GM23248 (cell line): ENCODE measurements around the gene WDR93. TPM values are rescaled to one million over a fixed set of nuclear protein-coding genes. Genes with fewer than 3 reads are reported as not detected.
"Not testable (repeated sequence)": the region's sequence is repeated elsewhere in the genome, so short reads cannot be mapped to it uniquely, and the experiment has no call there.

Experiments
- DNase-seq: peaks from one replicate; pipeline ENCODE4 v3.0.0-alpha.2; 2015
- H2AFZ ChIP-seq: fragments of 200-600 bp; sonication (generic); 2 replicates; pipeline ENCODE4 v1.6.1; 2016; ENCODE audit warnings: antibody characterized with exemption
- H3F3A ChIP-seq: fragments of 200-600 bp; sonication (generic); 2 replicates; pipeline ENCODE4 v1.6.1; 2016; ENCODE audit warnings: mild to moderate bottlenecking, antibody characterized with exemption, mixed run types; ENCODE audit not compliant: insufficient read depth
- H3K27ac ChIP-seq: fragments of 200-600 bp; sonication (generic); 2 replicates; pipeline ENCODE4 v1.5.1; 2016; ENCODE audit warnings: mild to moderate bottlenecking
- H3K27me3 ChIP-seq: fragments of 200-600 bp; sonication (generic); replicated peaks from 2 replicates; pipeline ENCODE4 v1.6.1; 2016; ENCODE audit warnings: mild to moderate bottlenecking; ENCODE audit not compliant: insufficient read depth
- H3K36me3 ChIP-seq: fragments of 200-600 bp; sonication (generic); 2 replicates; pipeline ENCODE4 v1.6.1; 2016; ENCODE audit warnings: low read depth, mild to moderate bottlenecking
- H3K4me1 ChIP-seq: fragments of 200-600 bp; sonication (generic); 2 replicates; pipeline ENCODE4 v1.6.1; 2016; ENCODE audit warnings: mild to moderate bottlenecking; ENCODE audit not compliant: insufficient read depth
- H3K4me2 ChIP-seq: fragments of 200-600 bp; sonication (generic); one replicate; pipeline ENCODE4 v1.6.1; 2016; ENCODE audit warnings: mild to moderate bottlenecking; ENCODE audit not compliant: unreplicated experiment
- H3K4me3 ChIP-seq: fragments of 200-600 bp; sonication (generic); 2 replicates; pipeline ENCODE4 v1.5.1; 2016; ENCODE audit warnings: mild to moderate bottlenecking
- H3K79me2 ChIP-seq: fragments of 200-600 bp; sonication (generic); 2 replicates; pipeline ENCODE4 v1.6.1; 2016; ENCODE audit warnings: mild to moderate bottlenecking; ENCODE audit not compliant: insufficient read depth
- H3K9ac ChIP-seq: fragments of 200-600 bp; sonication (generic); 2 replicates; pipeline ENCODE4 v1.6.1; 2016; ENCODE audit warnings: mild to moderate bottlenecking
- H3K9me2 ChIP-seq: fragments of 200-600 bp; sonication (generic); 2 replicates; pipeline ENCODE4 v1.6.1; 2016; ENCODE audit warnings: mixed run types, mild to moderate bottlenecking, moderate library complexity; ENCODE audit not compliant: insufficient read depth
- H3K9me3 ChIP-seq: fragments of 200-600 bp; sonication (generic); one replicate; pipeline ENCODE4 v1.6.1; 2017; ENCODE audit warnings: low read depth
- H4K20me1 ChIP-seq: fragments of 200-600 bp; sonication (generic); 2 replicates; pipeline ENCODE4 v1.6.0; 2016; ENCODE audit not compliant: insufficient read depth
- EZH2 ChIP-seq: fragments of 200-600 bp; sonication (generic); IDR thresholded peaks from 2 replicates; pipeline ENCODE4 v1.6.1; 2018; ENCODE audit warnings: antibody characterized with exemption, mild to moderate bottlenecking; ENCODE audit not compliant: insufficient read depth, poor library complexity, severe bottlenecking
- EZH2phosphoT487 ChIP-seq: fragments of 200-600 bp; sonication (generic); IDR thresholded peaks from 2 replicates; pipeline ENCODE4 v1.6.1; 2018; ENCODE audit warnings: antibody characterized with exemption, moderate library complexity, mild to moderate bottlenecking, low read depth; ENCODE audit not compliant: insufficient read depth
- WGBS, 2 experiments: methylation state at CpG; one replicate each; pipeline ENCODE4 v1.1.6; 2015 to 2017; ENCODE audit warnings: low lambda C conversion rate in 2 of 2, low coverage in 1 of 2; ENCODE audit errors: missing lambda C conversion rate in 2 of 2; 5-methylcytosine and 5-hydroxymethylcytosine counted together
- in situ Hi-C: fragments of 300-500 bp; cut with MboI; formaldehyde crosslinking; loops from 2 replicates; pipeline ENCODE4 v1.15.0; 2020
- polyA plus RNA-seq: library from polyadenylated mRNA; unstranded; fragments of >200 nt; fragmentation: Nextera tagmentation; extraction: Ambion mirVana; gene quantifications from 2 replicates; pipeline ENCODE4 v1.2.1, GENCODE V29; 2016
- total RNA-seq: library from RNA; depleted of rRNA; stranded (reverse); fragments of >200 nt; shearing (Covaris generic); gene quantifications from 2 replicates; pipeline ENCODE4 v1.2.3, GENCODE V29; 2014

WDR93 gene
- total and polyA plus RNA-seq, 2 experiments from 2014 or later = 0.10 TPM; not detected in 1

GRCh38 chr15:89777782-89778380 is 87.3 kb downstream of the WDR93 start:
- no peak for TF ChIP-seq EZH2phosphoT487
- TF ChIP-seq EZH2 = no peak
- no peaks in the 10 kb centered on the region for H3K9me2 ChIP-seq
- in situ Hi-C loops = no loop called here
- no peaks in the 10 kb centered on the region for H4K20me1 ChIP-seq
- no peak overlapping the region for H3K9ac ChIP-seq
- no peak overlapping the region for H3K4me3 ChIP-seq
- H3K27ac ChIP-seq = no peak overlapping the region
- H3K9me3 ChIP-seq = no peaks in the 10 kb centered on the region
- DNase-seq = no peak
- no peak overlapping the region for H2AFZ ChIP-seq
- no peaks in the 10 kb centered on the region for H3K27me3 ChIP-seq
- H3K4me1 ChIP-seq = peaks cover 19% of the 10 kb centered on the region
- peaks cover 16% of the 10 kb centered on the region; the same call in 1 of the 2 replicates for H3F3A ChIP-seq
- no peaks in the 10 kb centered on the region for H3K36me3 ChIP-seq
- no peak overlapping the region for H3K4me2 ChIP-seq
- 85 to 92% methylated on average over 10 of the region's 10 CpGs for WGBS, 2 experiments
- no peaks in the 10 kb centered on the region for H3K79me2 ChIP-seq

GRCh38 chr15:89778861-89779260 is 88.2 kb downstream of the WDR93 start:
- no peak overlapping the region for H3K27ac ChIP-seq
- H3K4me2 ChIP-seq = no peak overlapping the region
- TF ChIP-seq EZH2phosphoT487 = no peak
- TF ChIP-seq EZH2 = no peak
- H3K9me2 ChIP-seq = no peaks in the 10 kb centered on the region
- H3K9me3 ChIP-seq = no peaks in the 10 kb centered on the region
- WGBS, 2 experiments = 86 to 88% methylated on average over 4 of the region's 4 CpGs
- H3K4me1 ChIP-seq = peaks cover 24% of the 10 kb centered on the region
- H3K4me3 ChIP-seq = no peak overlapping the region
- H4K20me1 ChIP-seq = no peaks in the 10 kb centered on the region
- H3F3A ChIP-seq = peaks cover 25% of the 10 kb centered on the region
- in situ Hi-C loops = no loop called here
- H3K79me2 ChIP-seq = no peaks in the 10 kb centered on the region
- H3K27me3 ChIP-seq = no peaks in the 10 kb centered on the region
- no peak for DNase-seq
- H3K36me3 ChIP-seq = no peaks in the 10 kb centered on the region
- no peak overlapping the region for H3K9ac ChIP-seq
- no peak overlapping the region for H2AFZ ChIP-seq

DNA sequence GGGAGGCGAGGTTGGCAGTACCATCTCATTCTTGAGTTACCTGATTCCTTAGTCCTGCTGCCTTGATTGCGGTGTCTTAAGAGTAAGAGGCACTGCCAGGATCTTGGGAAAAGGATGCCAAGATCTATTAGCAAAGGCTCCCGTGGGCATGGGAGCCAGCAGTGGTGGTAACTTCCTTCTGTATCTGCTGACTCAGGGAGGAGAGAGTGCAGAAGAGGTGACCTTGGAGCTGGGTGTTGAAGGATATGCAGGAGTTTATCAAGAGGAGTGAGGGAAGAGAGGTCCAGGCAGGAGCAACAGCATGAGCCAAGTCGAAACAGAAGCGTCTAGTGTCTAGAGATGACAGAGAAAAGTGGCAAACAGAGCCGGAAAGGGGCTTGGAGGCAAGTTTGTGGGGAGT is 90.0 kb downstream of the WDR93 start:
- in situ Hi-C loops = no loop called here

GRCh38 chr15:89781055-89781454 is 90.4 kb downstream of the WDR93 start:
- peaks cover 12% of the 10 kb centered on the region for H3K36me3 ChIP-seq
- no peak overlapping the region for H3K4me2 ChIP-seq
- no peak for TF ChIP-seq EZH2phosphoT487
- no peak for TF ChIP-seq EZH2
- in situ Hi-C loops = no loop called here
- H4K20me1 ChIP-seq = no peaks in the 10 kb centered on the region
- H2AFZ ChIP-seq = no peak overlapping the region
- peaks cover 47% of the 10 kb centered on the region for H3F3A ChIP-seq
- 89 to 94% methylated on average over 6 of the region's 6 CpGs for WGBS, 2 experiments
- H3K9me2 ChIP-seq = no peaks in the 10 kb centered on the region
- no peak overlapping the region for H3K27ac ChIP-seq
- DNase-seq = no peak
- peaks cover 36% of the 10 kb centered on the region for H3K4me1 ChIP-seq
- no peaks in the 10 kb centered on the region for H3K9me3 ChIP-seq
- no peak overlapping the region for H3K9ac ChIP-seq
- no peaks in the 10 kb centered on the region for H3K27me3 ChIP-seq
- no peak overlapping the region for H3K4me3 ChIP-seq
- no peaks in the 10 kb centered on the region for H3K79me2 ChIP-seq

More for the DNA sequence above, 90.0 kb downstream of the WDR93 start:
- H3K27me3 ChIP-seq = no peaks in the 10 kb centered on the region
- H3K4me1 ChIP-seq = peaks cover 31% of the 10 kb centered on the region
- no peaks in the 10 kb centered on the region for H3K9me2 ChIP-seq
- peaks cover 8% of the 10 kb centered on the region for H3K36me3 ChIP-seq
- DNase-seq = no peak
- WGBS, 2 experiments = 87% methylated on average over 6 of the region's 6 CpGs
- H3K4me2 ChIP-seq = no peak overlapping the region
- H2AFZ ChIP-seq = no peak overlapping the region
- no peaks in the 10 kb centered on the region for H4K20me1 ChIP-seq
- H3K79me2 ChIP-seq = no peaks in the 10 kb centered on the region
- H3F3A ChIP-seq = peaks cover 43% of the 10 kb centered on the region
- no peaks in the 10 kb centered on the region for H3K9me3 ChIP-seq
- H3K27ac ChIP-seq = no peak overlapping the region
- H3K9ac ChIP-seq = no peak overlapping the region
- TF ChIP-seq EZH2phosphoT487 (no peak), EZH2 (no peak)
- no peak overlapping the region for H3K4me3 ChIP-seq

DNA sequence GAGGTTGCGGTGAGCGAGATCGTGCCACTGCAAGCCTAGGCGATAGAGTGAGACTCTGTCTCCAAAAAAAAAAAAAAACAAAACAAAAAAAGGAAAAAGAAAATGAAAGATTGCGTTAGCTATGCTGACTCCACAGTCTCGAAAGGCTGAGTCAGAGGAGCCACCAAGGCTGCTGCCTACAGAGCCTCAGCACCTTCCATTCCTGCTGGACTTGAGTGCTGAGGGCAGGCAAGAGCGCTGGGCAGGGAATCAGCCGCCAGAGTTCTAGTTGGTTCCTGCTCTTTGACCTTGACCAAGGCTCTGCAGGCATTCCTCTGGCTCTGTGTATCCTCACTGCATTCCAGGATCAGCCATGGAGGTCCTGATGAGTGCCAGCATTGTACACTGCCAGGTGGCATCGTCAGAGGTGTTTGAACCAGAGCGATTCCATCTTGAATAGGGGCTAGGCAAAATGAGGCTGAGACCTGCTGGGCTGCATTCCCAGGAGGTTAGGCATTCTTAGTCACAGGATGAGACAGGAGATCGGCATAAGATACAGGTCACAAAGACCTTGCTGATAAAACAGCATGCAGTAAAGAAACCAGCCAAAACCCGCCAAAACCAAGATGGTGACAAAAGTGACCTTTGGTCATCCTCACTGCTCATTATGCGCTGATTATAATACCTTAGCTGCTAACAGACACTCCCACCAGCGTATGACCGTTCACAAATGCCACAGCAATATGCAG is 91.4 kb downstream of the WDR93 start:
- Histone ChIP-seq H3K9ac (no peak overlapping the region), H3F3A (peaks cover 57% of the 10 kb centered on the region), H3K79me2 (no peaks in the 10 kb centered on the region), H4K20me1 (no peaks in the 10 kb centered on the region), H3K27me3 (no peaks in the 10 kb centered on the region), H3K4me3 (no peak overlapping the region), H3K4me2 (peak overlapping the region; percentile 18), H3K27ac (peak overlapping the region; percentile 65), H2AFZ (no peak overlapping the region), H3K4me1 (peaks cover 37% of the 10 kb centered on the region), H3K9me3 (no peaks in the 10 kb centered on the region), H3K9me2 (no peaks in the 10 kb centered on the region), H3K36me3 (peaks cover 22% of the 10 kb centered on the region)
- in situ Hi-C loops = no loop called here
- WGBS, 2 experiments = 67 to 75% methylated on average over 15 of the region's 15 CpGs
- no peak for TF ChIP-seq EZH2phosphoT487
- no peak for TF ChIP-seq EZH2
- peak; percentile 92 for DNase-seq

DNA sequence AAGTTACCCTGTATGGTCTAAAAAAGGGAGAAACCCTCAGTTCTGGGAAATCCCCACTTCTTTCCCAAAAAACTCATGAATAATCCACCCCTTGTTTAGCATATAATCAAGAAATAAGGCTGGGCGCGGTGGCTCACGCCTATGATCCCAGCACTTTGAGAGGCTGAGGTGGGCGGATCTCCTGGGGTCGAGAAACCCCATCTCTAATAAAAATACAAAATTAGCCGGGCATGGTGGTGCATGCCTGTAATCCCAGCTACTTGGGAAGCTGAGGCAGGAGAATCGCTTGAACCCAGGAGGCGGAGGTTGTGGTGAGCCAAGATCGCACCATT is 92.0 kb downstream of the WDR93 start:
- in situ Hi-C loops, H3K9ac ChIP-seq, H3K9me3 ChIP-seq, H3K79me2 ChIP-seq, DNase-seq, H3K4me3 ChIP-seq, H2AFZ ChIP-seq, H3K9me2 ChIP-seq, H3K27me3 ChIP-seq, H4K20me1 ChIP-seq: not testable (repeated sequence)
- H3K4me1 ChIP-seq = peaks cover 37% of the 10 kb centered on the region
- peak overlapping the region; percentile 18 for H3K4me2 ChIP-seq
- peaks cover 28% of the 10 kb centered on the region for H3K36me3 ChIP-seq
- H3K27ac ChIP-seq = peak overlapping the region; percentile 65
- WGBS, 2 experiments = 91 to 92% methylated on average over 8 to 9 of the region's 9 CpGs
- peaks cover 63% of the 10 kb centered on the region for H3F3A ChIP-seq
